Stimulated activated CD4-positive, alpha-beta T cell treated with anti-CD3 and anti-CD28 coated beads, Interleukin-12 subunit alpha, Interleukin-12 subunit beta, amount 100 ng/mL, for 4 hours (primary cell): ENCODE data around the gene ALX4.

Experiments used
- DNase-seq: peaks from one replicate; pipeline ENCODE4 v3.0.0-alpha.2; 2020

The ALX4 gene

GRCh38 chr11:44267006-44267749 lies 42.8 kb downstream of the ALX4 start:
- no peak for DNase-seq

GRCh38 chr11:44266056-44266780 lies 43.7 kb downstream of the ALX4 start:
- no peak for DNase-seq

- no peak for DNase-seq
Measured at GRCh38 chr11:44264761-44265160, 45.2 kb downstream of the ALX4 start.

- DNase-seq = no peak
Measured at GRCh38 chr11:44264438-44264749, 45.5 kb downstream of the ALX4 start.

GRCh38 chr11:44263738-44264437 lies 46.1 kb downstream of the ALX4 start:
- DNase-seq = no peak

GRCh38 chr11:44261800-44262591 lies 47.9 kb downstream of the ALX4 start:
- DNase-seq = no peak

GRCh38 chr11:44260081-44260480 lies 49.9 kb downstream of the ALX4 start:
- DNase-seq = no peak

- no peak for DNase-seq
Measured at GRCh38 chr11:44258839-44259420, 51.0 kb downstream of the ALX4 start.

GRCh38 chr11:44258190-44258489 lies 51.8 kb downstream of the ALX4 start:
- DNase-seq = no peak

- no peak for DNase-seq
Measured at GRCh38 chr11:44257338-44258189, 52.4 kb downstream of the ALX4 start.

GRCh38 chr11:44256673-44257291 lies 53.2 kb downstream of the ALX4 start:
- no peak for DNase-seq

GRCh38 chr11:44255406-44256071 lies 54.4 kb downstream of the ALX4 start:
- no peak for DNase-seq

- no peak for DNase-seq
Measured at GRCh38 chr11:44252999-44253602, 56.8 kb downstream of the ALX4 start.

- DNase-seq = no peak
Measured at GRCh38 chr11:44250421-44250820, 59.5 kb downstream of the ALX4 start.

GRCh38 chr11:44248109-44248508 lies 61.8 kb downstream of the ALX4 start:
- no peak for DNase-seq

- DNase-seq = no peak
Measured at GRCh38 chr11:44247508-44247907, 62.4 kb downstream of the ALX4 start.

- no peak for DNase-seq
Measured at GRCh38 chr11:44246726-44247125, 63.2 kb downstream of the ALX4 start.

- DNase-seq = no peak
Measured at GRCh38 chr11:44244639-44245310, 65.2 kb downstream of the ALX4 start.

- DNase-seq = no peak
Measured at GRCh38 chr11:44243595-44244343, 66.2 kb downstream of the ALX4 start.
